IPS-NIHi7 (cell line): ENCODE results near the gene APOBEC3A.
A peak's percentile ranks its signal among the peaks of the same experiment; 100 is the strongest.
"Not testable (repeated sequence)": the region's sequence is repeated elsewhere in the genome, so short reads cannot be mapped to it uniquely, and the experiment has no call there.

ENCODE experiments used
- DNase-seq: peaks from one replicate; pipeline ENCODE4 v3.0.0; 2012; ENCODE audit warnings: mixed read lengths; ENCODE audit errors: extremely low spot score

APOBEC3A gene

GRCh38 chr22:38958651-38958943 is 1.2 kb downstream of the APOBEC3A start:
- not testable (repeated sequence) for DNase-seq

- no peak for DNase-seq
Observed at GRCh38 chr22:38959590-38959989, 2.2 kb downstream of the APOBEC3A start.

GRCh38 chr22:38960673-38961072 is 3.3 kb downstream of the APOBEC3A start:
- DNase-seq = not testable (repeated sequence)

- DNase-seq = not testable (repeated sequence)
Observed at GRCh38 chr22:38963291-38963738, 5.9 kb downstream of the APOBEC3A start.

- no peak for DNase-seq
Observed at GRCh38 chr22:38963872-38964271, 6.5 kb downstream of the APOBEC3A start.

GRCh38 chr22:38964306-38964705 is 6.9 kb downstream of the APOBEC3A start:
- no peak for DNase-seq

GRCh38 chr22:38964989-38965388 is 7.6 kb downstream of the APOBEC3A start:
- DNase-seq = no peak

GRCh38 chr22:38965614-38966379 is 8.4 kb downstream of the APOBEC3A start:
- DNase-seq = no peak

- DNase-seq = no peak
Observed at GRCh38 chr22:38966380-38966702, 8.9 kb downstream of the APOBEC3A start.

- DNase-seq = no peak
Observed at GRCh38 chr22:38966942-38967341, 9.5 kb downstream of the APOBEC3A start.

- DNase-seq = no peak
Observed at GRCh38 chr22:38967451-38968450, 10.3 kb downstream of the APOBEC3A start.

GRCh38 chr22:38968801-38969200 is 11.4 kb downstream of the APOBEC3A start:
- DNase-seq = no peak

- no peak for DNase-seq
Observed at GRCh38 chr22:38970551-38970950, 13.1 kb downstream of the APOBEC3A start.

GRCh38 chr22:38971202-38971601 is 13.8 kb downstream of the APOBEC3A start:
- DNase-seq = no peak

GRCh38 chr22:38971791-38972190 is 14.4 kb downstream of the APOBEC3A start:
- DNase-seq = no peak

- DNase-seq = no peak
Observed at GRCh38 chr22:38972558-38972957, 15.1 kb downstream of the APOBEC3A start.

GRCh38 chr22:38973289-38974169 is 16.1 kb downstream of the APOBEC3A start:
- DNase-seq = peak; percentile 89

- no peak for DNase-seq
Observed at GRCh38 chr22:38974170-38974825, 16.9 kb downstream of the APOBEC3A start.

GRCh38 chr22:38974826-38975175 is 17.4 kb downstream of the APOBEC3A start:
- DNase-seq = no peak

GRCh38 chr22:38977289-38977688 is 19.9 kb downstream of the APOBEC3A start:
- DNase-seq = not testable (repeated sequence)

- DNase-seq = not testable (repeated sequence)
Observed at GRCh38 chr22:38980587-38980986, 23.2 kb downstream of the APOBEC3A start.
